NCI-H2196 treated with DMSO at 0.1 percent for 48 hours (cell line): Measurements from ENCODE around the gene ATXN7L3.
"Not testable (repeated sequence)": the region's sequence is repeated elsewhere in the genome, so short reads cannot be mapped to it uniquely, and the experiment has no call there.

ENCODE experiments used
- DNase-seq: peaks from one replicate; lab custom pipeline; 2025; ENCODE audit not compliant: unreplicated experiment; lab: John Stamatoyannopoulos, UW

Gene ATXN7L3

DNA sequence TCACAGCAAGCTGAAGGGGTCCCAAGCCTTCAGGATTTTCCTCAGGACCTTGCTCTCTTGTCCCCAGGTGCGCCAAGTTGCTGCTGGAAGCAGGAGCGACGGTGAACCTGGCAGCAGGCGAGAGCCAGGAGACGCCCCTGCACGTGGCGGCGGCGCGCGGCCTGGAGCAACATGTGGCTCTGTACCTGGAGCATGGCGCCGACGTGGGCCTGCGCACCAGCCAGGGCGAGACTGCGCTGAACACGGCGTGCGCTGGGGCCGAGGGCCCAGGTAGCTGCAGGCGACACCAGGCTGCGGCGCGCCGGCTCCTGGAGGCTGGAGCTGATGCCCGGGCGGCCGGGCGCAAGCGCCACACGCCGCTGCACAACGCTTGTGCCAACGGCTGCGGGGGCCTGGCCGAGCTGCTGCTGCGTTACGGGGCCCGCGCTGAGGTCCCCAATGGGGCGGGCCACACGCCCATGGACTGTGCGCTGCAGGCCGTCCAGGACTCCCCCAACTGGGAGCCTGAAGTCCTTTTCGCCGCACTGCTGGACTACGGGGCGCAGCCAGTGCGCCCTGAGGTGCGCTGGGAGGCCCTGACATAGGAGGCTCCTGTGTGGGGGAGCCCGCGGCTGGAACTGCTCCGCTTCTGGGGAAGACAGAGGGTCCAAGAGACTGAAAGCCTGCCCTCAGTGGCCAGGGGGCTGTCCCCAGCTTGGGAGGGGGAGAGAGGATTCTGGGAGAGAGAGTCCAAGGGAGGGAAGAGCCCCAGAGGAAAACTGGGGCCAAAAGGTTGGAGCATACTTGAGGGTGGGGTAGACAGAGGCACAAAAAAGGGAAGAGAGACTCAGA is 22.8 kb downstream of the ATXN7L3 start:
- DNase-seq, result no peak

DNA sequence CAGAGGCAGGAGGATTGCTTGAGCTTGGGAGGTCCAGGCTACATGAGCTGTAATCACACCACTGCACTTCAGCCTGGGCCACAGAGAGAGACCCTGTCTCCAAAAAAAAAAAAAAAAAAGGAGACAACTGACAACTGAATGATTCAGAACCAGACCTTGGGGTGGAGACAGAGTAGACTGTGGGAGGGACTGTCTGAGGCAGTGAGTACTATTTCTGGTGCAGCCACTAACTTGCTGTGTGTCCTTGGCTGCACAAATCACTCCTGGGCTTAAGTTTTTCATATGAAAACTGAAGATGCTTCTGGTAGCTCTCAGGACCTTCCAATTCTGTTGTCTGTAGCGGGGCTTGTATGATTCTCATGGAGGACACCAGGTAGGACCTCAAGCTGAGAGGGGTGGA is 23.4 kb downstream of the ATXN7L3 start:
- no peak for DNase-seq

DNA sequence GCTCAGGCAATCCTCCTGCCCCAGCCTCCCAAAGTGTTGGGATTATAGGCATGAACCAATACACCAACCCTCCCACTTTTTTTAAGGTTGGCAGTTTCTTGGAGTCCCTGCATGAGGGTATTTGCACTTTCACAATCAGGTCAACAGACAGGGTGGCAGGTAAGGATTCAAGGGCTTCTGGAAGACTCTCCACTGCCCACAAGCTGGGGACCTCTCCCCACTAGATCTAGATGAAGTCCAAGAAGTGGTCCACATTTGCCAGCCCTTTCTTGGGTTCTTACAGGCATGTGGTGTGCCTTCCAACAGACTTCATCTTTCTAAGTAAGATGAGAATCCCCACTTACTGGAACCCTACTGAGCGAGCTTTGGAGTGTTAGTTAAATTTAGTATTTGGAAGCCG is 25.3 kb downstream of the ATXN7L3 start:
- DNase-seq, result no peak

DNA sequence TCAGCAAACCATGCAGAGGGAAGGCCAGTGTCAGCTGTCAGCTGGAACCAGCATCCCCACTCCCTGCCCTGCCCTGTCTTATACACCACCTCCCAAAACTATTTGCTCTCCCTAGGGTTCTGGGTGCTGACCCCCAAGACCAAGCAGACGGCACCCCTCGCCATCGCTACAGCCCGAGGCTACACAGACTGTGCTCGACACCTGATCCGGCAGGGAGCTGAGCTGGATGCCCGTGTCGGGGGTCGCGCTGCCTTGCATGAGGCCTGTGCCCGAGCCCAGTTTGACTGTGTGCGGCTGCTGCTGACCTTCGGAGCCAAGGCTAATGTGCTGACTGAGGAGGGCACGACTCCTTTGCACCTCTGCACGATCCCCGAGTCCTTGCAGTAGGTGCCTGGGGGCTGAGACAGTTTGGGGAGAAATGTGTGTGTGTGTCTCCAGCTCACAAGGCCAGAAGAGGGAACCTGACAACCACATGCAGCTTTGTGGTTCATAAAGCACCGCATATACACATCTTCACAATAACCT is 27.7 kb downstream of the ATXN7L3 start:
- no peak for DNase-seq

DNA sequence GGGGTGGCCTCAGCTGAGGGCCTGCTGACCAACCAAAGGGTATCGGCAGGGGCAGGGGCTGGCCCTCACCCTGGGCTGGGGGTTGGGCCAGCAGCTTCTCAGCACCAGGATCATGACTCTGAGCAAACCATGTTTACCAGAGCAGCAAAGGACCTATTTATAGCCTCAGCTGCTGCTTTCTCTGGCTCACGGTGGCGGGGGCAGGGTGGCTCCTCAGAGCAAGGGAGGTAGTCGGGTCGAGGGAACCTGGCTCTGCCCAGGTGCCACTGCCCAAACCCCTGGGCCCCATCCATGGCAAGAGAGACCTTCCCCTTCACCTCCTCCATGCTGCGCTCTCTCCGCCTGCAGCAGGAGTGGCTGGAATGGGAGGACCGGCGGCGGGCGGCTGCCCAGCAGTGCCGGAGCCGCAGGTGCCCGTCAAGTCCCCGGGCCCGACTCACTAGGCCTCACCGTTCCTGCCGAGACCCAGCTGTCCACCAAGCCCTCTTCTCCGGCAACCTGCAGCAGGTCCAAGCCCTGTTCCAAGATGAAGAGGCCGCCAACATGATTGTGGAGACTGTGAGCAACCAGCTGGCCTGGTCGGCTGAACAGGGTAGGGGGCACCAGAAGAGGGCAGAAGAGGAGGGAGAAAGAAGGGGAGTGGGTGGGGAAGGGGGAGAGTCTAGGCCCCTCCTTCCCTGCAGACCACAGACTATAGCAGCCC is 29.0 kb downstream of the ATXN7L3 start, which contains the start of gene ASB16:
TSS of gene ASB16 (plus strand) at position 206 of the 703 bp plus-strand sequence. CDS start at position 292, 86 bp downstream.
- peak; percentile 33 for DNase-seq

DNA sequence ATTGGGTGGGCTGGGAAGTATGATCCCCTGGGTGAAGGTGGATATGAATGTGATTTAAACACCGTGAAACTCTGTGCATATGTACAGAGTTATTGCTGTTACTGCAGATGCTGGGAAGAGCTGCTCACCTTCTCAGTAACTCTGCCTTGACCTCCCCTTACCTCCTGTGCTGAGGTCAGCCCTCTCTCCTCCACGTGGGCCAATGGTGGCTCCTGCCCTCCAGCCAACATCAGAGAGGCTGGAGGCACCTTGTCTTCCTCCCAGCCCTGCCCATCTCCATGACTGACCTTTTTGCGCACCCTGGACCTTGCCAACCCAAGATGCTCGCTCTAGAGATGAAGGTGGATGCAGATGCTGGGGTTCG is 29.6 kb downstream of the ATXN7L3 start:
- no peak for DNase-seq

DNA sequence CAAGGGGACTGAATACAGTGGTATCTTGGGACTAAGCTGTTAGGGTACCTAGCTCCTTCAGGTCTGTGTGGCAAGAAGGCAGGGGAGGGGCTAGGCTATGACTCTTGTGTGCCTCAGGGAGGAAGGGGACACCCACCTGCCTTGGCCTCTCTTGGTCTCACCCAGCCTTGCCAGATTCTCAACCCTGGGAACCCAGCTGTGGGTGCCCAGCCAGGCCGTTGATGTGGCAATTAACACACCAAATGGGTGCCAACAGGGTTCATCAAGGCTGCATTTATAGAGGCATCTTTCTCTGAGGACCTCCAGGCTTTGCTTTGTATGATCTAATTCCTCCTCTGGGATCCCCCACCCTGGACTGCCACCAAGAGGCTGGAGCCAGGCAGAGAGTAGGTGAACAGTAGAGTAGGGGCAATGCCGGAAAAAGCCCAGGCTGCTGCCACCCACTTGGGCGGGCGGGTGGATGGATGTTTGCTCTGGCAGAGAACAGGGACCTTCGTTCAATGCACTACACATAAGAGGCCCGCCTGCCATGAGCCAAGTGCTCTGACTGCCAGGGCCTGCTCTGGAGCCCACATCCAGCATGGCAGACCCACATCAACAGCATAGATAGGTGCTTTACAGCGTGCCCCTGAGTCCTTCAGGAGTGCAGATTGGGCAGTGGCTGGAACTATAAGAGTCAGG is 32.4 kb downstream of the ATXN7L3 start:
- DNase-seq, result no peak

DNA sequence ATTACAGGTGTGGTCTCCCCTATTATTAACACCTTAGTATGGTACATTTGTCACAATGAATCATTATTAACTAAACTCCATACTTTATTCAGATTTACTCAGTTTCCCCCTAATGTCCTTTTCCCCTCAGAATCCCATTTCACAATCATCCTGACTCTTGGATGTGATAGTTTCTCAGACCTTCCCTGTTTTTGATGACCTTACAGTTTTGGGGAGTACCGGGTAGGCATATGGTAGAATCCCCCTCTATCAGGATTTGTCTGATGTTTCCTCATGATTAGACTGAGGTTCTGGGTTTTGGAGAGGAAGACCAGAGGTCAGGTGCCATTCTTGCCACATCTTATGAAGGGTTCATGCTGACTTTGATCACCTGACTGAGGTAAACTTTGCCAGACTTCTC is 35.2 kb downstream of the ATXN7L3 start:
- no peak for DNase-seq

DNA sequence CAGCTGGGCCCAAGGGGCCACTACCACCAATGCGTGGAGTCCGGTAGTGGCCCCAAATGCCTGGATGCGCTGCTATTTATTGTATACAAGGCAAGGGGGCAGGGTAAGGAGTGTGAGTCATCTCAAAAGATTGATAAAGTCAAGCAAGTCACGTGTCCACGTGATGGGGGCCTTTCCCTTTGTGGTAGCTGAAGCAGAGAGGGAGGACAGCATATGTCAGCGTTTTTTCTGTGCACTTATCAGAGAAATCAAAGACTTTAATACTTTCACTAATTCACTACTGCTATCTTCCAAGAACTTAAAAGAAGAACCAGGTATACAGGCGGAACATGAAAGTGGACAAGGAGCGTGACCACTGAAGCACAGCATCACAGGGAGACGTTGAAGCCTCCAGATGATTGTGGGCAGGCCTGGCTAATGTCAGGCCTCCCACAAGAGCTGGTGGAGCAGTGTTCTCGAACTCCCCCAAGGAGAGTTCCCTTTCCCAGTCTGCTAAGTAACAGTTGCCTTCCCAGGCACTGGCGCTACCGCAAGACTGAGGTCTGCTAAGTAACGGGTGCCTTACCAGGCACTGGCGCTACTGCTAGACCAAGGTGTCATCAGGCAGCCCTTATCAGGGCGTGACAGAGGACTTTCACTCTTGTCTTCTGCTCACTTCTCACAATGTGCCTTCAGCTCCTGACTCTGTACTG is 40.0 kb downstream of the ATXN7L3 start:
- no peak for DNase-seq

DNA sequence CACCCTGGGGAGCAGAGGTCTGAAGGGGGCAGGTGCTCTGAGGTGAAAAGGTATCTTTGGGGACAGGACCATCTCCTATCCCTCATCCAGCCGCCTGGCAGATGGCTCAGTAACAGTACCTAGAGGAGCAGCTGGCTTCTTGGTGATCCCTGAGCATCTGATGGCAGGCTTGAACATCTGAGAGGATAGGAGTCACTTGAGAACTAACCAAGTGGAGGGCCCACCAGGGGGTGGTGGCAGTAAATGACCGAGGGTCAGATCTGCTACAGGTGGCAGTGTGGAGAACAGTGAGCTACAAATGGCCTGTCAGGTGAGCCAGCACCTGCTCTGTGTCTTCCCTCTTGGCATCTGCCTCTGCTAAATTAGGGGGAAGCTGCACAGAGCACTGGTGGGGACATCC is 44.2 kb downstream of the ATXN7L3 start:
- DNase-seq, result no peak

DNA sequence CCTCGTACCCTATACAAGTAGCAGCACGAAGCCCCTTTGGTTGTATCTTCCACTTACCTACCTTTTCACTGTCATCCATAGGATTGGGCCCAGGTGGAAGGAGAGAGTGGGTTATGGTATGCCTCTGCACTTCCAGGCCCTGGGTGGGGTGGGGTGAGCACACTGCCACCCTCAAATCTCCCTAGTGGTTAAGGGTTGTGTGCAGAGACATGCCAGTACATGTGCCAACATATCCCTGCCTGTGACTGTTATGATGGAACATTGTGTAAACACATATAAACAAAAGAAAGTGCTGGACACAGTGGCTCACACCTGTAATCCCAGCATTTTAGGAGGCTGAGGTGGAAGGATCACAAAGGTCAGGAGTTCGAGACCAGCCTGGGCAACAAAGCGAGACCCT is 46.8 kb downstream of the ATXN7L3 start:
- DNase-seq, result no peak

DNA sequence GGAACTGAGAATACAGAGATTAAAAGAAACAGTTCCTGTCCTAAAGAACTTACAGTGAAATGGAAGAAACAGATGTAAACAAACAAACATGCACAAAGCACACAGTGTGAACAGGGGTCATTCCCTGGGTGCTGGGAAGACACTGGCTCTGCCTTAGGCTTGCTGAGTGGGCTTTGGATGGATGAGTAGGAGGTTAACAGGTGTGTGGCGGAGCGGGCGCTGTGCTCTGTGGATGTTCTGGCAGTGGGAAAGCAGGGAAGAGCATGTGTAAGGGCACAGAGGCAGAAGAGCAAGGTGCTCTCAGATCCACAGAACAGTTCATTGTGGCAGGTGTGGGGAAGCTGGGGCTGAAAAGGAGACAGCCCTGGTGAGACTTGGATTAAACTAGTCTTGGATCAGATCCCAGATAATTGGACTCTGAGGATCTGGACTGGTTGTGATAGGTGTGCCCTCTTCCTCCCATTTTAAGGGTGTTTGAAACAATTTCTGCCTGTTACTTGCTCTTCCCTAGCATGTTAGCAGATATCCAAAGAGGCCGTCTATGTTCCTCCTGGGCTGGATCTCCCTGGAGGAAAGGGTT is 49.8 kb downstream of the ATXN7L3 start:
- no peak for DNase-seq

DNA sequence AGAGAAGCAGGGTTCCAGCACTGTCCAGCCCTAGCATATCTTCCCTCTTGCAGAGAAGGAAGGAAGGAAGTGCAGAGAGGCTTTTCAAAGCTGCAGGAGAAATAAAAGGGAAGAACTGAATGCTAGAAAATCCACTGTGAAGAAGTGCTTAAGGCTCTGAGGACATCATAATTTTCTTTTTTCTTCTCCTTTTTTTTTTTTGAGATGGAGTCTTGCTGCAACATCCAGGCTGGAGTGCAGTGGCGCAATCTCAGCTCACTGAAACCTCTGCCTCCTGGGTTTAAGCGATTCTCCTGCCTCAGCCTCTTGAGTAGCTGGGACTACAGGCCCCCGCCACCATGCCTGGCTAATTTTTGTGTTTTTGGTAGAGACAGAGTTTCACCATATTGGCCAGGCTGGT is 50.6 kb downstream of the ATXN7L3 start:
- DNase-seq, result not testable (repeated sequence)

DNA sequence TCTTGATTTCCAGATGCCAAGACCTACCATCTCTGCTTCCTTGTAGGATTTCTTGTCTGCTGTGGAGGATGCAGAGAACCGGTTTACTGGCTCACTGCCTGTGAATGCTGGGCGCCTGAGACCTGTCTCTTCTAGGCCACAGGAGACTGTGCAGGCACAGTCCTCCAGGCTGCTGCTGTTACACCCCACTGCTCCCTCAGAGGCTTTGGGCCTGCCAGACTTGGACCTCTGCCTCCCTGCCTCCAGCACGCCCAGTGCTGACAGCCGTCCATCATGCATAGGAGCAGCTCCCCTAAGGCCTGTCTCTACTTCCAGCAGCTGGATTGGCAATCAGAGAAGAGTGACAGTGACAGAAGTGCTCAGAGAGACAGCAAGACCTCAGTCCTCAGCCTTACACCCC is 51.9 kb downstream of the ATXN7L3 start:
- no peak for DNase-seq

DNA sequence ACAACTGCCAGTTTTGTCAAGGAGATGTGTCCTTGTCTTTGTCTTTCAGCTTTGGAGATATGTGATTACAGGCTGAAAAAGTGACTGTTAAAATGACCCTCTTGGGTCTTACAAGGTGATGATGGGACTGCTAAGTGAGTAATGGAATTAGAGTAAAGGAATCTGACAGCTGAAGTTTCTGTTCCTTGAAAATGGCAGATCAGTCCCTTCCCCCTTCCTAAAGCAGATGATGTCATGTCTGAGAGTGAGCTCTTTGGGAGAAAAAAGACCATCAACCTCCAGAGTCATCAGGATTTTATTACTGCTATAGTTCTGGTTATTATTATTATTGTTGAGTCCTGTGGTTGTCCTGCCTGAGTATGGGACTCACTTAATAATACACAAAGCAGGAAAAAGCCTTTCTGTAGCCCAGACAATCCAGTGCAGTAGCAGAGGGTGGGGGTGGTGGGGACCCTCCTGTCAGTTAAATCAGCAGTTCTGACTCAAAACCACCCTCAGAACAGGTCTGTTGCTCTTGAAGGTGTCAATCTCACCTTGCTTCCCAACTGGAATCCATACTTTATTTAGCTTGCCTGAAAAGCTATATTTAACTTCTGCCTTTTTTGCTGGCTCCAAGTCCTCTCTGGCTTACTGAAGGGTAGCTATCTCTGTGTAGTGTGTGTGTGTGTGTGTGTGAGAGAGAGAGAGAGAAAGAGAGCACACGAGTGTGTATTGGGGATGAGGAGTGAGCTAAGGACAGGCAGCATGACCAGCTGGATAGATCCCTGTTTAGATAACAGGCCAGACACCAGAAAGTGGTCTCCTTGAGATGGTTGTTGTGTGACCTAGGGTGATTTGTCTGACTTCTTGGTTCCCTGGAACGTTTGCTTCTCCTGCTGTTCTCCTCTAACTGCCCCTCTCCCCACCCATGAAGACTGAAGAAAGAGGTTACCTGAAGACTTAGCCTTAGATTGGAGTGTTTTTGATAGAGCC is 53.0 kb downstream of the ATXN7L3 start:
- no peak for DNase-seq

DNA sequence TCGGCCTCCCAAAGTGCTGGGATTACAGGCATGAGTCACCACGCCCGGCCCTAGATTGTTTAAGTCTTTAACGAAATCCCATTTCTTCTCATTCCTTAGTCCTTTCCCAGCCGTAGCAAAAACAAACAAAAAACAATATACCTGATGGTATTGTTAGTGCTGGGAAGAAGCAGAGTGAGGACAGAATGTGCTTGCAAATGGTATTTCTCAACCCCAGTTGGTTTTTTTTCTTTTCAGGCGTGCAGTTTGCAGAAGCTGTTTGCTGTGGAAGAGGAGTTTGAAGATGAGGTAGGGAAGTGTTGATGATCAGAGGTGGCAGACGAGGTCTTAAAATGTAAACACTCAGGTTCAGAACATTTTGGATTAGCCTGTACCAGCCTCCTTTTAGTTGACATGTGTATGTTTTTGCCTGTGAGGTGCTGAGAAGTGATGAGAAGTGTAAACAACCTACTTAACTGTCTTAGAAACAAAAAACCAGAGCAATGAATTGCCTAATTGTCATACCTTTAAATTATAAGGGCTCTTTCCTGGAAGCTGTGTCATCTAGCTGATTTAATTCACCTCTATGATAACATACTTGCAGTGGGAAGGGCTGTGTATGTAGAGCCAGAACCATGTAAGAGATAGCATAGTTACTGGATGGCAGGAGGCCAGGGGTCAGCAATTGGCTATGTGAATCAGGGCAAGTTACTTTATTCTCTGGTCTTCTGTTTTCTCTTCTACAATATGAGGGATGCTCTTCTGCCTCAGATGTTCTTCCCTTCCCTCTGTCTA is 54.5 kb downstream of the ATXN7L3 start:
- no peak for DNase-seq

DNA sequence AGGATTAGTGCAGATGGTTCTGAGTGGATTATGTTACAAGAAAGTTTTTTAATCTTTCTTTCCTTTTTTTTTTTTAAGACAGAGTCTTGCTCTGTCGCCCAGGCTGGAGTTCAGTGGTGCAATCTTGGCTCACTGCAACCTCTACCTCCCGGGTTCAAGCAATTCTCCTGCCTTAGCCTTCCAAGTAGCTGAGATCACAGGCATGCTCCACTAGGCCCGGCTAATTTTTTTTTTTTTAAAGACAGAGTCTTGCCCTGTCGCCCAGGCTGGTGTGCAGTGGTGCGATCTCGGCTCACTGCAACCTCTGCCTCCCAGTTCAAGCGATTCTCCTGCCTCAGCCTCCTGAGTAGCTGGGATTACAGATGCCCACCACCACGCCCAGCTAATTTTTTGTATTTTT is 55.8 kb downstream of the ATXN7L3 start:
- not testable (repeated sequence) for DNase-seq
